HG02763 (cell line): ENCODE results near the gene METTL2A.
A peak's percentile ranks its signal among the peaks of the same experiment; 100 is the strongest.
"Not testable (repeated sequence)": the region's sequence is repeated elsewhere in the genome, so short reads cannot be mapped to it uniquely, and the experiment has no call there.

Experiments used
- ATAC-seq: cut with Tn5 transposase; IDR thresholded peaks from one replicate; pipeline ENCODE4 v1.9.1; 2021; ENCODE audit warnings: mild to moderate bottlenecking, moderate library complexity; ENCODE audit not compliant: unreplicated experiment

The METTL2A gene

DNA sequence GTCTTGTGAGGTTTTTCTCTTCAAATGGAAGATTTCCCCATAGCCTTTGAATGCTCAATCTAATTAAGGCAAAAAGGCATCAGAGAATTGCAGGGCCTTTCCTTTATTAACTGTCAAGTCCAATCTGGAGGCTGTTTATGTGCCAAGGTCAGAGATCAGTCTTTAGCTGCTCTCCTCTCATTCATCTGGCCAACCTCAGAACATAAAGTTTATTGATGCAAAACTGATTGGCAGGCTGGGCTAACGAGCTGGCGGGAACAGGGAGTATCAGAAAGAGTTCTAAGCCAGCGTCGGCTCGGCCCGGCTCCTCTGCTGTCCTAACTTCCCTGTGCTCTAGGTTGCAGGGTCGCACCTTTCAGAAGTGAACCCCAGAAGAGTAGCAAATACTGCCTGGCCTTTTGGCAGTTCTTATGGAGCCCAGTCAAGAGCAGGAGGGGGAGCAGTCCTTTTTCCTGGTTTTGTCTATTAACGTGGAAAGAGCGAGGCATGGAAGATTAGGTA is 47.7 kb downstream of the METTL2A start:
- not testable (repeated sequence) for ATAC-seq

DNA sequence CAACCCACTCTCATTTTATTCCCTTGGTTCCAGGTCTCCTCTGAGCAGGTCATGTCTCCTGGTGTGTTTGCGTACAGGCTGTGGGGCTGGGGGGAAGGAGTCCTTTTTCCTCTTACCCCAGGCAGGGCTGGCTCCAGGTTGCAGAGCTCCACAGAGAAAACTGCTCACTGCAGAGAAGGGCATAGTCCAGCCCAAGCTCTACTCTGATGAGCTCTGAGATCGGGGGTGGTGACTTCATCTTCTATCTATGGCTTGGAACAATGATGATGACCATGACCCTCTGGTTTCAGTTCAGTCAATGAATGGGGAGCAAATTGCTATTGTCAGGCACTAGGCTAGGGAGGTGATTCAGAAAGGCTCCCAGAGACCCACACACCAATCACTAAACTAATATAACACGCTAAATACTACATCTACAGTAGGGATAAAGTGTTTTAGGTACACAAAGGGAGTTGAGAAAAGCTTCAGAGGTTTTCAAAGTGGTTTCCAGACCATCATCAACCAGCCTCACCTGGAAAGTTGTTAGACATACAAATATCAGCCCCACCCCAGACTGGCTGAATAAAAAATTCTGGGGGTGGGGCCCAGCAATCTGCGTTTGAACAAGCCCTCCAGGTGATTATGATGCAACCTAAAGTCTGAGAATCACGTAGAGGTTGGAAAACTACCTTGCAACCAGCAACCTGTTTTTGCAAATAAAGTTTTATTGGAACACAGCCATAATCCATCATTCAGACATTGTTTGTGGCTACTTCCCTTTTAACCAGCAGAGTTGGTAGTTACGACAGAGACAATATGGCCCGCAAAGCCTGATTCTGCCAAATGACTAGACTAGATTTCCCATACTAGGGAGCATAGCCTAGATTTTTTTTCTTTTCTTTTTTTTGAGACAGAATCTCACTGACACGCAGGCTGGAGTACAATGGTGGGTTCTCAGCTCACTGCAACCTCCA is 49.6 kb downstream of the METTL2A start:
- not testable (repeated sequence) for ATAC-seq

DNA sequence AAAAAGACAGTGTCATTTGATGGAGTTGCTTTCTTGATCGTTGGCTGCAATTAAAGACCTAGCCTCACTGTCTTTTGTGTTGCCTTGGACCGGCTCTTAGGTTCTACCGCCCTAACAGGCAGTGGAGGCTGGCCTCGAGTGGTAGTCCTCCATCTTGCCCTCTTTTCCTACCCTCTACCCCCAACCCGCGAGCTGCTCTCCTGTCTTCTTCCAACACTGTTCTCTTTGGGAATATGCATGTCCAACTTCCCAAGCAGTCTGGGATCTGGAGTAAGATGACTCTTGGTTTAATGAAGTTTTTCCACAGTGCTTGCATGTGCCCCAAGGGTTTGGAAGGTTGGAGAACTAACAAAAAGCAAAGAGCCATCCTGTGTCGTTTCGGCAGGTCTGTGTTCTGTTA is 53.4 kb downstream of the METTL2A start:
- not testable (repeated sequence) for ATAC-seq

DNA sequence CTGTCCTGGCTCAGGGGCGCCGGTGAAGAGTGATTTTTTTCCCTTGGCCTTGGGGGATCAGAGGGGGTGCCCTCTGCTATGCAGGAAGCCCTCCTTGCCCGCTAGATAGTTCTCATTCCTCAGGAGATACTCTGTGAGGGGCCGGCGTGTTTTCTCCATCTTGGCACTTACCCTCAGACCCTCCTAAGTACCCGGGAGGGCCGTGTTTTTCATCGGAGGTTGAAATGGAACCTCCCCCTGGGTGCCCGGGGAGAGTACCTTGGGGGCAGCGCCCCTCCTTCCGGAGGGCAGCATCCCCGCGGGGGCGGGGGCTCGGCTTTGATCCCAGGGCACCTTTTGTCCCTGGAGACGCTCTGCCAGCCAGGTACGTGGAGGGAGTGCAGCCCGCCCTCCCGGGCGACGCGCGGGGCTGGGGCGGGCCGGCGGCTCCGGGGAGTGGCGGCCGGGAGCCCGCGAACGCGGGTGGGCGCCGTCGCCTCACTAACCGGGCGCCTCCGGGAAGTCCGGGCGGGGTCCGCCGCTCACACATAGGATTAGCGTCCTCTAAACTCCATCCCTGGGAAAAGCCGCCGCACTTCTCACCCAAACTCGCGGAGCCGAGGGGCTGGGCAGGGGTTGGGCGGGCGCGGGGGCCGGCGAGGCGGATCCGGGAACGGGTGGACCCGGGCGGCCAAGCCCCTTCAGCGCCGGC is 54.2 kb downstream of the METTL2A start:
- ATAC-seq = peak; percentile 28

DNA sequence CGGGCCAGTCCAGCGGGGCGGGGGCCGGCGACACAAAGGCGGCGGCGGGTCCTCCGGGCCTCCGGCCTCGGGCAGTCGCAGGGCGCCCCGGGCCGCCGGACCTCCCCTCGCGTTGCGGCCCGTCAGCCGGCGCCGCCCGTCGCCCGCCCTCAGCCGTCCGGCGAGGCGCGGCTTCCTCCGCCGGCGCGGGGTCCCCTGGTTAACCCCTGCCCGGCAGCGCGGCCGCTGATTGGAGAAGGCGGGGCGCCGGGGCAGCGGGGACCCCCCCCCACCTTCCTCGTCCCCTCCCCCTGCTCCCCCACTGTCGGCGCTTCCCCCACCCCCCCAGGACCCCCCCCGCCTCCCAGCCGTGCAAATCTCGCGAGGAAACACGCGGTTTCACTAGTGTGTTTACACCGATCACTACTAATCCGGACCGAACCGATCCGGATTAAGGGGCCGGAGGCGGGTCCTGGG is 54.8 kb downstream of the METTL2A start, which contains the start of gene TLK2:
Gene TLK2 (plus strand): TSS at position 402 of the 456 bp plus-strand sequence. CDS start 2,301 bp downstream, outside the sequence.
- ATAC-seq = peak; percentile 78

DNA sequence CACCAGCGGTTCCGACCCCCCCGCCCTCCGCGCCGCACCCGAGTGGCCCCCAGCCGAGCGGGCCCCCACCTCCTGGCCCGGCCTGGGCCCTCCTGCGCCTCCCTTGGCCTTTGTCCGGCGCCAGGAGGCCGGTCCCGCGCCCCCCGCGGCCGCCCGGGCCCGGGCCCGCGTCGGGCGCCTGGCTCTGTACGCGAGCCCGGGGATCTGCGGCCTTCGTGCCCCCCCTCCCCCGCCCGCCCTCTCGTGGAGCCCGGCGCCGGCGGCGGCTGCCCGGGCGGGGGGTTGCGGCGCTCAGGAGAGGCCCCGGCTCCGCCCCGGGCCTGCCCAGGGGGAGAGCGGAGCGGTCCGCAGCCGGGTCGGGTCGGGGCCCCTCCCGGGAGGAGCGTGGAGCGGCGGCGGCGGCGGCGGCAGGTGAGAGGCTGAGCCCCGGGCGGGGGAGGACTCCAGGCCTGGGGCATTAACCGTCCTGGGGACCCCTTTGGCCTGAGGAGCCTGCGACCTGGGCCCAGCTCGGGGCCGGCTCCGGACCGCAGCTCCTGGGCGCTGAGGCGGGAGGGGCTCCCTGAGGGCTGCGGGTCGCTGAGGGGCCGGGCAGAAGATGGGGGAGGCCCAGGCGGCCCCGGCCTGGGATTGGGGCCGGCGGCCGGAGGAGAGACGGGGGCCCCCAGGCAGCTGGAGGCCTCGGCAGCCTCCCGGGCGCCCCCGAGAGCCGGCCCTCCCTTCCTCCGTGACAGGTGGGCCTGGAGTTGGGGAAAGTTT is 55.4 kb downstream of the METTL2A start:
- peak; percentile 38 for ATAC-seq

DNA sequence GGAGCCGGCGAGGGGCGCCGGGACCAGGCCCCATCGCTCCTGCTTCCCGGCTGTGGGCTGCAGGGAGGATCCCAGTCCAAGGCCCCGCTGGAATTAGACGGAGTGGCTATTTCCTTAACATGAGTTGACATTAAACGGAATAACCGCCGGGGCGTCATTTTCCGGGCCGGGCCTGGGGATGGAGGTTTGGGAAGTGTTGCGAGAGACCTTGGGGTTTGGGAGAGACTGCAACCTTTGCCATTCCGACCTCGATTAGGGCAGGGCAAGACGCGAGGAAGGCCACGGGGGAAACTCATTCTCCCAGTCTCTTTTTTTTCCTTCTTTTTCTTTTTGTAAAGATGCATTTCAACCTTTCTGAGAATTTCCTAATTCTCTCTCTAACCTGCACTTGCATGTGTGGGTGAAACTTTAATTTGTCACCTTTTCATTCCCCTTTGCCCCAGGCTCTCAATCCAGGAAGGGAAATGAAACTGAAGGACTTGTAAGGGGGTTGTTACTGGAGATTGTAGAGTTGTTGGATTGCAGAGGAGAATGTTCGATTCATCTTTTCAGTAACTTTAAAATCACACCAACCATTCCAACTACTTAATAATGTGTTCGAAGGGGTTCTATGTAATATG is 56.1 kb downstream of the METTL2A start:
- ATAC-seq = not testable (repeated sequence)

DNA sequence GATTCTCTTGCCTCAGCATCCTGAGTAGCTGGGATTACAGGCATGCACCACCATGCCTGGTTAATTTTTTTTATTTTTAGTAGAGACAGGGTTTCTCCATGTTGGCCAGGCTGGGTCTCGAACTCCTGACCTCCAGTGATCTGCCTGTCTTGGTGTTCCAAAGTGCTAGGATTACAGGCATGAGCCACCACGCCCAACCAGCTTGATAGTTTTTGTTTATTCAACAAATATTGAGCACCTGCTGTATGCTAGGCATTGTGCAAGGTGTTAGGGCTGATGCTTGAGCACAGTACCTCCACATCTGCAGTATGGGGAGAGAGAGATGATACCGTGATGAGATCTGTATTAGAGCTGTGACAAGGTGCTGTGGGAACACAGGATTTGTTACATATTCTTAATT is 58.9 kb downstream of the METTL2A start:
- not testable (repeated sequence) for ATAC-seq

DNA sequence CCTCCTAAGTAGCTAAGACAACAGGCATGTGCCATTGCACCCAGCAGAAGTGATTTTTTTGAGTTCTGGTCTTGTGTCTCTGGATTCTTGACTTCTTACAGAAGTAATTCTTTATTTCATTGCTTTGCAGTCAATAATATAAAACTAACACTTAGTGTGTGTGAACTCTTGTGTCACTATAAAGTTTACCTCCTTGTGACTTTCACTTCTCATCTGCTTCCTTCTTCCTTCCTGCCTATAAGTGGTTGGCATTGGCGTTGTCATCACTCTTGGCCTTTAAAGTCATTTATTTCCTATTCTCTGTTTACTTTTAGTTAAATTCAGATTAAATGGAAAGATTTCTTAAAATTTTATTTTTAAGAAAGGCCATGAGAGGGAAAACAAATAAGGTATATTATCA is 67.3 kb downstream of the METTL2A start:
- ATAC-seq = not testable (repeated sequence)

DNA sequence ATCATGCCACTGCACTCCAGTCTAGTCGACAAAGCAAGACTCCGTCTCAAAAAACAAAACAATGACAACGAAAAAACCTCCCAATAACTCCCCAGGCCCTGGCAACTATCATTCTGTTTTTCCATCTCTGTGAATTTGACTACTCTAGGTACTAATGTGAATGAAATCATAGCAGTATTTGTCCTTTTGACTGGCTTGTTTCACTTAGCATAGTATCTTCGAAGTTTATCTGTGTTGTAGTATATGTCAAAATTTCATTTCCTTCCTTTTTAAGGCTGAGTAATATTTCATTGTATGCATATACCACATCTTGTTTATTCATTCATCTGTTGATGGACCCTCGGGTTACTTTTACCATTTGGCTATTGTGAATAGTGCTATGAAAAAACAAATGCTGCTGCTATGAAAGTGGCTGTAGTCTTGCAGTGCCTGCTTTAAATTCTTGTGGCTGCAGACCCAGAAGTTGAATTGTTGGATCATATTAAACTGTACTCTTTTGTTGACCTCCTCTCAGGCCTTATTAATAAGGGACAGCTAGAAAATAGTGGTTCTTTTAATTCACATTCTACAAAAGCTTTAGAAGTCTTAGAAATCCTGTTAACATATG is 69.5 kb downstream of the METTL2A start:
- not testable (repeated sequence) for ATAC-seq

DNA sequence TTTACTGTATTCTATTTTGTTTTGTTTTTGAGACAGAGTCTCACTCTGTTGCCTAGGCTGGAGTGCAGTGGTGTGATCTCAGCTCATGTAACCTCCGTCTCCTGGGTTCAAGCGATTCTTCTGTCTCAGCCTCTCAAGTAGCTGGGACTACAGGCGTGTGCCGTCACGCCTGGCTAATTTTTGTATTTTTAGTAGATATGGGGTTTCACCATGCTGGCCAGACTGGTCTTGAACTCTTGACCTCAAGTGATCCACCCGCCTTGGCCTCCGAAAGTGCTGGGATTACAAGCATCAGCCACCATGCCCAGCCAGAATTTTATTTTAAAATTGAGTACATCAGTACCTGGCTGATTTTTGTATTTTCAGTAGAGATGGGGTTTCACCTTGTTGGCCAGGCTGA is 70.4 kb downstream of the METTL2A start:
- not testable (repeated sequence) for ATAC-seq

DNA sequence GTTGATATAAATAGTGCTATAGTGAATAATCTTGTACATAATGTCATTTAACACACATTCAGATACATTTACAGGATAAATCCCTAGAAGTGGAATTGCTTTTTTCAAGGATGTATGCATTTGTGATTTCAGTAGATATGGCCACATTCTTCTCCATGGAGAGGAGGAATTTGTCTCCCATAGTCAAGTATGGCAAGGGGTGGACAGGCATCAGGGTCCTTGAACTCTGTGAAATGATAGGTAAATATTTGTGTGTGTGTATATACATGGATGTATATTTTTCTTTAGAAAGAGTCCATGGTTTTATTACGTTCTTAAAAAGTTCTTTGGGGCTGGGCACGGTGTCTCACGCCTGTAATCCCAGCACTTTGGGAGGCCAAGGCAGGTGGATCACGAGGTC is 72.6 kb downstream of the METTL2A start:
- ATAC-seq = not testable (repeated sequence)

DNA sequence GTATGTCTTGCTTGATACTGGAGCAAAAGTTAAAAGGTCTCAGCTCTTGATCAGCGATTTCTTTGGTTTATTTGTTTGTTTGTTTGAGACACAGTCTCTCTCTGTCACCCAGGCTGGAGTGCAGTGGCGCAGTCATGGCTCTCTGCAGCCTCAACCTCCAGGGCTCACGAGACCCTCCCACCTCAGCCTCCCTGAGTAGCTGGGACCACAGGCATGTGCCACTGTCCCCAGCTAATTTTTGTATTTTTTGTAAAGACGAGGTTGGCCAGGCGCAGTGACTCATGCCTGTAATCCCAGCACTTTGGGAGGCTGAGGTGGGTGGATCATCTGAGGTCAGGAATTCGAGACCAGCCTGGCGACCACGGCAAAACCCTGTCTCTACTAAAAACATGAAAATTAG is 75.1 kb downstream of the METTL2A start:
- not testable (repeated sequence) for ATAC-seq
